Effector memory CD8-positive, alpha-beta T cell (primary cell): Measurements from ENCODE around the gene PEX11A.

Experiments
- ATAC-seq: fragments of 150-1000 bp; cut with Tn5 transposase; replicated peaks from 2 replicates; pipeline ENCODE4 v1.10.0; 2021; ENCODE audit warnings: mild to moderate bottlenecking, moderate library complexity
- DNase-seq, 3 experiments: peaks; one replicate each; pipeline ENCODE4 v3.0.0; 2021
- H3K27ac Mint-ChIP-seq, 2 donors: one replicate each; pipeline ENCODE4 v1.8.0; 2022; ENCODE audit warnings: mild to moderate bottlenecking in 2 of 2, mixed read lengths in 2 of 2, moderate library complexity in 2 of 2
- H3K27me3 Mint-ChIP-seq, 2 donors: one replicate each; pipeline ENCODE4 v1.8.0; 2022; ENCODE audit warnings: mixed read lengths in 2 of 2
- H3K36me3 Mint-ChIP-seq: one replicate; pipeline ENCODE4 v1.8.0; 2022; ENCODE audit warnings: mild to moderate bottlenecking, moderate library complexity, mixed read lengths; ENCODE audit not compliant: insufficient read depth
- H3K4me1 Mint-ChIP-seq, 2 donors: one replicate each; pipeline ENCODE4 v1.8.0; 2022; ENCODE audit warnings: low read depth in 2 of 2, mixed read lengths in 2 of 2
- H3K4me3 Mint-ChIP-seq, 2 donors: one replicate each; pipeline ENCODE4 v1.8.0; 2022; ENCODE audit warnings: mild to moderate bottlenecking in 2 of 2, mixed read lengths in 2 of 2, moderate library complexity in 2 of 2
- H3K9me3 Mint-ChIP-seq, 2 donors: one replicate each; pipeline ENCODE4 v1.8.0; 2022; ENCODE audit warnings: mixed read lengths in 2 of 2

PEX11A gene

DNA sequence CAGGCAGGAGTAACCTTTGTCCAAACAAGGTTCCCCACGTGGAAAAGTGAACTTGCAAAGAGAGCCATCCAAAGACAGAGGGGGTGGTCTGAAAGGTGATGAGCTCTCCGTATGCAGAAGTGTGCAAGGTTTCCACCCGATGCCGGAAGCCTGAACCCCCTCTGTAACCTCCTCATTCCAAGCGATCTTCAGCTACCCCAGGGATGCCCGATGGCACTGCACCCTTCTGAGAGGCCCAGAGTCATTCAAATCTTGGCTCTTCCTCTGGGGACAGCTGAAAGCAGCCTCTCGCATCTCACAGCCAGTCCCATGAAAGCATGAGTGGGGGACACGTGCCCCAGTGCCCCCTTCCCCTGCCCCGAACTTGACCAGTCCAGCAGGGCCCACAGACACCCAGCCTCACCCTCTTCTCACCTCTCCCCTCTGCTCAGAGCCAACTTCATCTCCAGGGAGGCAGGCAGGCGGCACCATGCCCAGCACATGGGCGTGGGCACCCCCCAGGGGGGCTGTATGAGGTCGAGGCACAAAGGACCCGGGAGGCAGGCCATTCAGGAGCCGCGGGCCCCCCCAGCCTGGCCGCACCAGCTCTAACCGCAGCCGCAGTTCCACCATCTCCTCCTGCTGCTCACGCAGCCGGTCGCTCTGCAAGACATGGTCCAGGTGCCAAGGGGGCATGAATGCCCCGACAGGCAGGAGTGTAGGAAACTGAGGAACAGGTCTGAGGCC is 44.0 kb downstream of the PEX11A start:
- H3K4me1 Mint-ChIP-seq: peaks cover 3 to 5% of the 10 kb centered on the region in 2 donors
- ATAC-seq (no peak), DNase-seq (no peak)
- H3K4me3 Mint-ChIP-seq: no peak overlapping the region
- no peak overlapping the region for H3K27ac Mint-ChIP-seq
- no peaks in the 10 kb centered on the region for H3K36me3 Mint-ChIP-seq
- H3K9me3 Mint-ChIP-seq: no peaks in the 10 kb centered on the region
- H3K27me3 Mint-ChIP-seq: peaks cover 0 to 25% of the 10 kb centered on the region in 2 donors

GRCh38 chr15:89645680-89646079 is 44.9 kb downstream of the PEX11A start:
- DNase-seq (no peak), ATAC-seq (no peak)
- Mint-ChIP-seq H3K4me3 (no peak overlapping the region), H3K9me3 (no peaks in the 10 kb centered on the region), H3K4me1 (peaks cover 3 to 5% of the 10 kb centered on the region in 2 donors), H3K36me3 (no peaks in the 10 kb centered on the region), H3K27ac (no peak overlapping the region), H3K27me3 (peaks cover 0 to 31% of the 10 kb centered on the region in 2 donors)

GRCh38 chr15:89642106-89642505 is 48.4 kb downstream of the PEX11A start:
- no peak overlapping the region for H3K4me3 Mint-ChIP-seq
- H3K36me3 Mint-ChIP-seq: no peaks in the 10 kb centered on the region
- DNase-seq (no peak), ATAC-seq (no peak)
- peaks cover under 1 to 2% of the 10 kb centered on the region in 2 donors for H3K4me1 Mint-ChIP-seq
- H3K27me3 Mint-ChIP-seq: peaks cover 0 to 24% of the 10 kb centered on the region in 2 donors
- H3K27ac Mint-ChIP-seq: no peak overlapping the region
- no peaks in the 10 kb centered on the region for H3K9me3 Mint-ChIP-seq

- Mint-ChIP-seq H3K27ac (no peak overlapping the region), H3K27me3 (peaks cover 0 to 14% of the 10 kb centered on the region in 2 donors), H3K4me3 (no peak overlapping the region)
Observed at GRCh38 chr15:89641053-89641452, 49.5 kb downstream of the PEX11A start.

DNA sequence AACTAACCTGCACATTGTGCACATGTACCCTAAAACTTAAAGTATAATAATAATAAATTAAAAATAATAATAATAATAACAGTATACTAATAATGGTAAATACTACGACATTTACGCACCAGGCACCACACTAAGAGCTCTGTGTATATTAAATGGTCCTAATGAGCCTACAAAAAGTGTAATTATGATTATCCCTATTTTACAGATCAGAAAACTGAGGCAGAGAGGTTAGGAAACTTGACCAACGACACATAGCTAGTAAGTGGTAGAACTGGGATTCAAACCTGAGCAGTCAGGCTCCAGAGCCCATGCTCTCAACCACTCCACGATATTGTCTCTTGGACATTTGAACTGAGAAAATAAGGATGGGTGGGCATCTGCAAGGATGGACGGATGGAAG is 50.3 kb downstream of the PEX11A start:
- Mint-ChIP-seq H3K36me3 (no peaks in the 10 kb centered on the region), H3K27ac (no peak overlapping the region), H3K27me3 (peaks cover 0 to 10% of the 10 kb centered on the region in 2 donors), H3K9me3 (no peaks in the 10 kb centered on the region), H3K4me1 (no peaks in the 10 kb centered on the region), H3K4me3 (no peak overlapping the region)
- ATAC-seq (no peak), DNase-seq (no peak)

More at GRCh38 chr15:89641053-89641452, 49.5 kb downstream of the PEX11A start:
- ATAC-seq (no peak), DNase-seq (no peak)
- Mint-ChIP-seq H3K9me3 (no peaks in the 10 kb centered on the region), H3K4me1 (no peaks in the 10 kb centered on the region), H3K36me3 (no peaks in the 10 kb centered on the region)

GRCh38 chr15:89633585-89633984 is 57.0 kb downstream of the PEX11A start:
- H3K4me3 Mint-ChIP-seq: no peak overlapping the region
- H3K27me3 Mint-ChIP-seq: peaks cover 0 to 31% of the 10 kb centered on the region in 2 donors
- ATAC-seq (no peak), DNase-seq (no peak)
- no peak overlapping the region for H3K27ac Mint-ChIP-seq
- peaks cover 3% of the 10 kb centered on the region for H3K36me3 Mint-ChIP-seq
- no peaks in the 10 kb centered on the region for H3K9me3 Mint-ChIP-seq
- no peaks in the 10 kb centered on the region for H3K4me1 Mint-ChIP-seq

- Mint-ChIP-seq H3K4me3 (no peak overlapping the region), H3K27ac (no peak overlapping the region), H3K9me3 (no peaks in the 10 kb centered on the region), H3K4me1 (no peaks in the 10 kb centered on the region), H3K27me3 (peaks cover 0 to 31% of the 10 kb centered on the region in 2 donors), H3K36me3 (peaks cover 3% of the 10 kb centered on the region)
- DNase-seq (no peak), ATAC-seq (no peak)
Observed at GRCh38 chr15:89632563-89633430, 57.8 kb downstream of the PEX11A start.

DNA sequence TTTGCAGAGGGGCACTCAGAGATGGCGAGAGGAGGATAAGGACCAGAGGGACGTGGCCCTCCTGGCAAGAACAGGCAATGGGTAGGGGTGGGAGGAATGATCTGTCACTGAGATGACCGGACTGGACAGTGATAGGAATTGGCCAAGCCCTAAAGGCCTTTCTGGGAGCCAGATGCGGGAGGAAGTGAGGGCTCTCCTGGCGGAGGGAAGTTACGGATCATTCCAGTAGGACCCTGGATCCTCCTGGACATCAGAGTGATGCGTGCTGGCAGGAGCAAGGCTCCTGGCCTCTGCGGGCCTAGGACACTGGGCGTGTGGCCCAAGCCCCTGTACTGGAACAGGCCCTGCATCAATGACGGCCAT is 58.7 kb downstream of the PEX11A start:
- no peak for ATAC-seq
- DNase-seq: no peak
- H3K27ac Mint-ChIP-seq: no peak overlapping the region
- no peak overlapping the region for H3K4me3 Mint-ChIP-seq
- H3K9me3 Mint-ChIP-seq: no peaks in the 10 kb centered on the region
- peaks cover 3% of the 10 kb centered on the region for H3K36me3 Mint-ChIP-seq
- H3K4me1 Mint-ChIP-seq: no peaks in the 10 kb centered on the region
- H3K27me3 Mint-ChIP-seq: peaks cover 0 to 31% of the 10 kb centered on the region in 2 donors
